ENCODE data around the gene NCBP3.

GRCh38 chr17:3755335-3756030 is 90.6 kb downstream of the NCBP3 start:
- TF ChIP-seq POLR2A (IDR thresholded peaks at IDR 0.05), result no peak
- TF ChIP-seq, protein P1, sequence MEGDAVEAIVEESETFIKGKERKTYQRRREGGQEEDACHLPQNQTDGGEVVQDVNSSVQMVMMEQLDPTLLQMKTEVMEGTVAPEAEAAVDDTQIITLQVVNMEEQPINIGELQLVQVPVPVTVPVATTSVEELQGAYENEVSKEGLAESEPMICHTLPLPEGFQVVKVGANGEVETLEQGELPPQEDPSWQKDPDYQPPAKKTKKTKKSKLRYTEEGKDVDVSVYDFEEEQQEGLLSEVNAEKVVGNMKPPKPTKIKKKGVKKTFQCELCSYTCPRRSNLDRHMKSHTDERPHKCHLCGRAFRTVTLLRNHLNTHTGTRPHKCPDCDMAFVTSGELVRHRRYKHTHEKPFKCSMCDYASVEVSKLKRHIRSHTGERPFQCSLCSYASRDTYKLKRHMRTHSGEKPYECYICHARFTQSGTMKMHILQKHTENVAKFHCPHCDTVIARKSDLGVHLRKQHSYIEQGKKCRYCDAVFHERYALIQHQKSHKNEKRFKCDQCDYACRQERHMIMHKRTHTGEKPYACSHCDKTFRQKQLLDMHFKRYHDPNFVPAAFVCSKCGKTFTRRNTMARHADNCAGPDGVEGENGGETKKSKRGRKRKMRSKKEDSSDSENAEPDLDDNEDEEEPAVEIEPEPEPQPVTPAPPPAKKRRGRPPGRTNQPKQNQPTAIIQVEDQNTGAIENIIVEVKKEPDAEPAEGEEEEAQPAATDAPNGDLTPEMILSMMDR (IDR thresholded peaks at IDR 0.05), result no peak

Measured in prostate gland (tissue), 2 donors.